A673 (cell line): ENCODE measurements around the gene FPR3.

Source experiments
- EZH2 ChIP-seq: fragments of 200-600 bp; sonication (generic); IDR thresholded peaks from 2 replicates; pipeline ENCODE4 v1.6.1; 2017; ENCODE audit warnings: borderline replicate concordance, low read depth, mild to moderate bottlenecking, mixed read lengths, antibody characterized with exemption, low read length; ENCODE audit not compliant: poor library complexity, severe bottlenecking
- TF ChIP-seq, protein P1 (sequence below): fragments of 300-800, 200-600 bp; sonication (generic); conservative IDR thresholded peaks from 2 replicates; pipeline ENCODE4 v1.5.1; 2017; ENCODE audit warnings: low read depth, mild to moderate bottlenecking, antibody characterized with exemption, low read length, moderate library complexity, mixed read lengths

DNA sequence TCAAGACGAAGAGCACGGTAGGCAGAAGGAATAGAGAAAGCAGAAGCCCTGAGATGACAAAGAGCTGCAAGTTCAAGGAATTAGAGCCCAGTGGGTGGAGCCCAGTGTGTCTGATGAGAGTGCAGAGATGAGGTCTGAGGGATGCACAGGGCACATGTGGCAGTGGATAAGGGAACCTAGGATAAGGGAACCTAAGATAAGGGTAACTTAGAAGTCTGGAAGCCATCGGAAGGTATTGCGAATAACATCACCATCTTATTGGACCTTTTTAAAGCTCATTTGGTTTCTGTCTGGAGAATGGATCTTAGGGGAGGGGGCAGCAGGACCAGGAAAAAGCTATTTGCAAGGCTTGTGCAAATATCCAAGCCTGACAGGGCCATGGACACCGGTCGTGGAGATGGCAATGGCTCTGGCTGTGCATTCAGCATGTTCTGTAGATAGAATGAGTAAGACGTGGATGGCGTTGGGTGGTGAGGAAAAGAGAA lies 1.3 kb downstream of the FPR3 start:
- TF ChIP-seq, protein P1, sequence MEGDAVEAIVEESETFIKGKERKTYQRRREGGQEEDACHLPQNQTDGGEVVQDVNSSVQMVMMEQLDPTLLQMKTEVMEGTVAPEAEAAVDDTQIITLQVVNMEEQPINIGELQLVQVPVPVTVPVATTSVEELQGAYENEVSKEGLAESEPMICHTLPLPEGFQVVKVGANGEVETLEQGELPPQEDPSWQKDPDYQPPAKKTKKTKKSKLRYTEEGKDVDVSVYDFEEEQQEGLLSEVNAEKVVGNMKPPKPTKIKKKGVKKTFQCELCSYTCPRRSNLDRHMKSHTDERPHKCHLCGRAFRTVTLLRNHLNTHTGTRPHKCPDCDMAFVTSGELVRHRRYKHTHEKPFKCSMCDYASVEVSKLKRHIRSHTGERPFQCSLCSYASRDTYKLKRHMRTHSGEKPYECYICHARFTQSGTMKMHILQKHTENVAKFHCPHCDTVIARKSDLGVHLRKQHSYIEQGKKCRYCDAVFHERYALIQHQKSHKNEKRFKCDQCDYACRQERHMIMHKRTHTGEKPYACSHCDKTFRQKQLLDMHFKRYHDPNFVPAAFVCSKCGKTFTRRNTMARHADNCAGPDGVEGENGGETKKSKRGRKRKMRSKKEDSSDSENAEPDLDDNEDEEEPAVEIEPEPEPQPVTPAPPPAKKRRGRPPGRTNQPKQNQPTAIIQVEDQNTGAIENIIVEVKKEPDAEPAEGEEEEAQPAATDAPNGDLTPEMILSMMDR, result no peak
- no peak for TF ChIP-seq EZH2
